Liver (tissue), 3 donors: ENCODE results near the gene OSCAR.
"Not testable (repeated sequence)": the region's sequence is repeated elsewhere in the genome, so short reads cannot be mapped to it uniquely, and the experiment has no call there.

Experiments
- CTCF ChIP-seq: fragments of 150-350 bp; IDR thresholded peaks from 2 replicates; pipeline ENCODE4 v1.5.1; 2017; ENCODE audit warnings: improper control_type of control experiment, low read depth, low read length; ENCODE audit not compliant: missing input control
- GABPA ChIP-seq, 2 donors: IDR thresholded peaks in 1 of 2; conservative IDR thresholded peaks in 1 of 2; 2 replicates each; pipeline ENCODE4 v1.6.1; 2016; ENCODE audit warnings: antibody characterized with exemption in 2 of 2, mild to moderate bottlenecking in 1 of 2, moderate library complexity in 1 of 2
- JUND ChIP-seq, 2 donors: IDR thresholded peaks; 2 replicates each; pipeline ENCODE4 v1.6.1; 2016; ENCODE audit warnings: antibody characterized with exemption in 2 of 2
- YY1 ChIP-seq: IDR thresholded peaks from 2 replicates; pipeline ENCODE4 v1.6.1; 2016; ENCODE audit warnings: antibody characterized with exemption, mild to moderate bottlenecking
- donor health status: healthy.
- donor health status: healthy.

- TF ChIP-seq CTCF; JUND (IDR thresholded peaks at IDR 0.05); YY1; GABPA (IDR thresholded peaks at IDR 0.05 in 1 of 2, conservative IDR thresholded peaks at IDR 0.05 in 1 of 2): not testable (repeated sequence)
These were observed 4.6 kb downstream of the OSCAR start for GRCh38 chr19:54095859-54096616.
